ENCODE results near the gene TMEM63A.

- TF ChIP-seq POLR2A (IDR thresholded peaks at IDR 0.05; ENCODE audit: low read depth, low read length) (no peak), POLR2AphosphoS5 (IDR thresholded peaks at IDR 0.05; ENCODE audit: low read depth, low read length) (no peak), TAF1 (IDR thresholded peaks at IDR 0.05; ENCODE audit: low read depth, low read length) (no peak), PAX5 (IDR thresholded peaks at IDR 0.05; ENCODE audit: insufficient read depth, low read length, severe bottlenecking) (no peak), POU2F2 (IDR thresholded peaks at IDR 0.05; ENCODE audit: low read depth, low read length) (no peak)
Measured at GRCh38 chr1:225881081-225881958, 860 bp downstream of the TMEM63A start.

Data from GM12891 (cell line).